CD14-positive monocyte (primary cell): ENCODE measurements around the gene CHST15. TPM values are rescaled to one million over a fixed set of nuclear protein-coding genes. Genes with fewer than 3 reads are reported as not detected.

Source experiments
- DNase-seq, 3 donors: peaks; one replicate each; pipeline ENCODE4 v3.0.0-alpha.2; 2011 to 2022
- H2AFZ ChIP-seq: 2 replicates; pipeline ENCODE4 v1.6.0; 2012; ENCODE audit warnings: mild to moderate bottlenecking, low read depth, low read length, inconsistent platforms; ENCODE audit not compliant: insufficient read depth, poor library complexity, severe bottlenecking
- H3K27ac ChIP-seq, 2 donors: 1 replicate in 1 of 2; 2 replicates in 1 of 2; pipeline ENCODE4 v1.5.1; 2012 to 2013; ENCODE audit warnings: low read length in 2 of 2, control low read depth in 1 of 2, inconsistent platforms in 1 of 2, low read depth in 1 of 2, mild to moderate bottlenecking in 1 of 2
- H3K27me3 ChIP-seq, 2 donors: one replicate each; pipeline versions ENCODE4 v1.6.0 to v1.6.1; 2011 to 2013; ENCODE audit warnings: low read length in 2 of 2; ENCODE audit not compliant: control insufficient read depth in 2 of 2, insufficient read depth in 2 of 2
- H3K36me3 ChIP-seq, 2 donors: replicated peaks in 1 of 2; 1 replicate in 1 of 2; 2 replicates in 1 of 2; pipeline versions ENCODE4 v1.5.1 to v1.6.1; 2012 to 2013; ENCODE audit warnings: low read length in 2 of 2, control low read depth in 1 of 2, inconsistent platforms in 1 of 2, mild to moderate bottlenecking in 1 of 2; ENCODE audit not compliant: insufficient read depth in 2 of 2, control insufficient read depth in 1 of 2
- H3K4me1 ChIP-seq, 2 donors: 1 replicate in 1 of 2; 2 replicates in 1 of 2; pipeline versions ENCODE4 v1.5.1 to v1.6.1; 2012 to 2013; ENCODE audit warnings: low read length in 2 of 2, control low read depth in 1 of 2, inconsistent platforms in 1 of 2, mild to moderate bottlenecking in 1 of 2, moderate library complexity in 1 of 2; ENCODE audit not compliant: insufficient read depth in 2 of 2, control insufficient read depth in 1 of 2
- H3K4me2 ChIP-seq: replicated peaks from 2 replicates; pipeline ENCODE3; 2012; ENCODE audit warnings: low read length, moderate library complexity, mild to moderate bottlenecking; ENCODE audit not compliant: poor library complexity, severe bottlenecking; ENCODE audit errors: extremely low read depth
- H3K4me3 ChIP-seq, 3 experiments: fragments of 200-600 bp in 1 of 3; sonication (generic) in 1 of 3; replicated peaks in 1 of 3; 1 replicate in 2 of 3; 2 replicates in 1 of 3; pipeline ENCODE4 v1.5.1; 2011 to 2013; ENCODE audit warnings: low read length in 3 of 3, mild to moderate bottlenecking in 3 of 3, control low read depth in 2 of 3, low read depth in 2 of 3, inconsistent platforms in 1 of 3, moderate library complexity in 1 of 3
- H3K79me2 ChIP-seq: 2 replicates; pipeline ENCODE4 v1.6.0; 2012; ENCODE audit warnings: mild to moderate bottlenecking, control low read depth, inconsistent platforms, low read length, moderate library complexity; ENCODE audit not compliant: insufficient read depth
- H3K9ac ChIP-seq: 2 replicates; pipeline ENCODE4 v1.6.0; 2017; ENCODE audit warnings: low read length, mild to moderate bottlenecking; ENCODE audit not compliant: insufficient read depth, poor library complexity, severe bottlenecking
- H3K9me3 ChIP-seq, 2 donors: replicated peaks in 1 of 2; 1 replicate in 1 of 2; 2 replicates in 1 of 2; pipeline versions ENCODE4 v1.5.1 to v1.6.1; 2012 to 2013; ENCODE audit warnings: low read length in 2 of 2, control low read depth in 1 of 2; ENCODE audit not compliant: control insufficient read depth in 1 of 2, insufficient read depth in 1 of 2
- H4K20me1 ChIP-seq: 2 replicates; pipeline ENCODE4 v1.6.0; 2012; ENCODE audit warnings: mild to moderate bottlenecking, low read length, control low read depth, moderate library complexity; ENCODE audit not compliant: insufficient read depth
- H3K27ac Mint-ChIP-seq, 7 donors: one replicate each; pipeline ENCODE4 v1.8.0; 2020; ENCODE audit warnings: mild to moderate bottlenecking in 7 of 7, mixed read lengths in 7 of 7, moderate library complexity in 6 of 7, inconsistent platforms in 2 of 7
- H3K27me3 Mint-ChIP-seq, 3 donors: one replicate each; pipeline ENCODE4 v1.8.0; 2021 to 2022; ENCODE audit warnings: low read depth in 3 of 3, mild to moderate bottlenecking in 3 of 3, mixed read lengths in 3 of 3, moderate library complexity in 3 of 3, inconsistent platforms in 1 of 3
- H3K36me3 Mint-ChIP-seq, 2 donors: one replicate each; pipeline ENCODE4 v1.8.0; 2020; ENCODE audit warnings: mixed read lengths in 2 of 2, inconsistent platforms in 1 of 2, mild to moderate bottlenecking in 1 of 2
- H3K4me1 Mint-ChIP-seq: one replicate; pipeline ENCODE4 v1.8.0; 2020; ENCODE audit warnings: mild to moderate bottlenecking, mixed read lengths
- H3K4me3 Mint-ChIP-seq, 2 donors: one replicate each; pipeline ENCODE4 v1.8.0; 2020; ENCODE audit warnings: mild to moderate bottlenecking in 2 of 2, mixed read lengths in 2 of 2, moderate library complexity in 1 of 2
- H3K9me3 Mint-ChIP-seq, 7 donors: one replicate each; pipeline ENCODE4 v1.8.0; 2020 to 2022; ENCODE audit warnings: mixed read lengths in 7 of 7, mild to moderate bottlenecking in 6 of 7, moderate library complexity in 6 of 7, inconsistent platforms in 2 of 7
- CTCF ChIP-seq: fragments of 200-600 bp; IDR thresholded peaks from one replicate; pipeline ENCODE4 v1.8.0; 2022; ENCODE audit warnings: antibody characterized with exemption, mild to moderate bottlenecking
- WGBS: methylation state at CpG from one replicate; pipeline ENCODE4 v1.1.5; 2013; ENCODE audit warnings: missing lambda C conversion rate; ENCODE audit not compliant: insufficient coverage; 5-methylcytosine and 5-hydroxymethylcytosine counted together
- intact Hi-C, 2 donors: fragments of 100-400 bp; cut with micrococcal nuclease; formaldehyde crosslinking; loops; one replicate each; pipeline versions ENCODE4 v1.15.0 to v1.15.1; 2023
- polyA plus RNA-seq, 3 donors: library from polyadenylated mRNA; depleted of rRNA in 1 of 3; unstranded in 2 of 3; stranded (reverse) in 1 of 3; fragments of 300-500 nt in 2 of 3; fragments of >200 nt in 1 of 3; fragmentation: Illumina TruSeq in 2 of 3; gene quantifications; 1 replicate in 2 of 3; 2 replicates in 1 of 3; pipeline ENCODE4 v1.2.3, GENCODE V29; 2012 to 2021

CHST15 gene
- polyA plus RNA-seq, 3 donors: 54.4 to 106 (median 87.5) TPM

DNA sequence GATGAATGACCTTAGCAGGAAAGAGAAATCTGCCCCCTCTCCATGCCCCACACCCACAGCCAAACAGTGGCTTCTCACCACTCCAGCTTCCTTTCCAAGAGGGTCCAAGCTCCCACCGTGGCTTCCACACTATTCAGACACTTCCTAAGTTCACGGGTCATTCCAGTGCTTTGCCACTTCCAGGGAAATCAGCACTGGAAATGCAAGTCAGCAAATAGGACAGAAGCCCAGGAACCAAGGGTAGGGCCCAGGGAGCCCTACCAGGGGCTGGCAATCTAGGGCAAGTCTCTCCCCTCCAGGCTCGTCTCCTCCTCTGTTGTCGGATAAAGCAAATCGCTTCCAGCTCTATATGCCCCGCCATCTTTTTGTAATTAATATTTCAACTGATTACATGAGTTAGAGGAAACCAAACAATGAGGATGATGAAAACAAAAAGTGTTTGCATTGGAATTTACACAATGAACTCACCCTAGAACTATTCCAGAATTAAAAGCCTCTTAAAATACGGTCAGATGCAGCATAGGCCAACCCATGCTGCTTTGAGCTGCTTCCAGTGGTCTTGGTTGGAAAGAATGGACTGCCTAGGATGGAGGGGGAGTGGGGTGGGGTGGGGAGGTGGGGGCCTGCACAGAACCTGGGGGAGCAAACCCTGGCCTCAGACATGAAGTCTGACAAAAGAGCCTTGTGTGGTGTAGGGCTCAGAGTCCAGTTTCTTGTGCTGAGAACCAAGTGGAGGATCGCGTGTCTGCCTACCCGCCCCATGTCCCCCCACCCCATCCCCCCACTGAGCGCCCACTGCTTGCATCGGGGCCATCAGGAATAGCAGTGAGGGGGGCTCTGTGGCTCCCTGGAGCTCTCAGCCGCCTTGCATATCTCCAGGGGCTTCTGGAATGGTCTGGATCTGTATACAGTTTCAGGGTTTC is 127.2 kb downstream of the CHST15 start:
- TF ChIP-seq CTCF: no peak
- H3K9ac ChIP-seq: no peak overlapping the region
- H3K4me3 ChIP-seq: no peak overlapping the region
- peaks cover 32 to 74% (median 60%) of the 10 kb centered on the region in 3 donors for H3K27me3 Mint-ChIP-seq
- H3K27ac Mint-ChIP-seq: no peak overlapping the region
- 67% methylated on average over 3 of the region's 13 CpGs for WGBS
- H3K4me3 Mint-ChIP-seq: no peak overlapping the region
- intact Hi-C loops: loop anchor here in 1 of 2 donors (5.0 to 10.0 kb wide), 2 partner anchors 384 to 831 kb away; partner anchors contain the start of gene HMX3
- no peaks in the 10 kb centered on the region for H4K20me1 ChIP-seq
- H3K36me3 Mint-ChIP-seq: no peaks in the 10 kb centered on the region
- no peaks in the 10 kb centered on the region for H3K4me1 Mint-ChIP-seq
- H3K36me3 ChIP-seq: no peaks in the 10 kb centered on the region
- DNase-seq: no peak
- no peak overlapping the region for H3K27ac ChIP-seq
- H3K27me3 ChIP-seq: peaks cover 3 to 36% of the 10 kb centered on the region in 2 donors
- H3K4me2 ChIP-seq: no peak overlapping the region
- H3K9me3 ChIP-seq: no peaks in the 10 kb centered on the region
- H2AFZ ChIP-seq: no peak overlapping the region
- no peaks in the 10 kb centered on the region for H3K4me1 ChIP-seq
- H3K79me2 ChIP-seq: no peaks in the 10 kb centered on the region
- peaks cover 0 to 1% (median 0%) of the 10 kb centered on the region in 7 donors for H3K9me3 Mint-ChIP-seq

- Histone ChIP-seq H3K27me3 (peaks cover 3 to 34% of the 10 kb centered on the region in 2 donors), H3K4me2 (no peak overlapping the region), H3K36me3 (no peaks in the 10 kb centered on the region), H3K79me2 (no peaks in the 10 kb centered on the region), H2AFZ (no peak overlapping the region), H3K4me3 (no peak overlapping the region), H3K4me1 (no peaks in the 10 kb centered on the region), H4K20me1 (no peaks in the 10 kb centered on the region), H3K9me3 (no peaks in the 10 kb centered on the region), H3K27ac (no peak overlapping the region), H3K9ac (no peak overlapping the region)
- H3K27me3 Mint-ChIP-seq: peaks cover 20 to 66% (median 50%) of the 10 kb centered on the region in 3 donors
- H3K36me3 Mint-ChIP-seq: no peaks in the 10 kb centered on the region
- no peaks in the 10 kb centered on the region for H3K4me1 Mint-ChIP-seq
- WGBS: 87% methylated on average over 3 of the region's 3 CpGs
- DNase-seq: no peak
- H3K27ac Mint-ChIP-seq: no peak overlapping the region
- no peak overlapping the region for H3K4me3 Mint-ChIP-seq
- TF ChIP-seq CTCF: no peak
- H3K9me3 Mint-ChIP-seq: no peaks in the 10 kb centered on the region
- intact Hi-C loops: loop anchor here in 1 of 2 donors (5.0 to 10.0 kb wide), 2 partner anchors 383 to 830 kb away; partner anchors contain the start of gene HMX3
Measured at GRCh38 chr10:123964953-123965352, 128.4 kb downstream of the CHST15 start.
